Measurements from ENCODE around the gene LSAMP. TPM values are rescaled to one million over a fixed set of nuclear protein-coding genes. Genes with fewer than 3 reads are reported as not detected.

Gene LSAMP
- total and polyA plus RNA-seq, 4 experiments from 2014 or later, result not detected

- no peaks in the 10 kb centered on the region for H3K27me3 ChIP-seq (ENCODE audit: insufficient read depth, low read length)
- Mint-ChIP-seq H3K27ac (no peak overlapping the region), H3K27me3 (peaks cover 4 to 6% of the 10 kb centered on the region in 2 donors), H3K9me3 (peaks cover 0 to 15% (median 6%) of the 10 kb centered on the region in 8 donors), H3K4me1 (no peaks in the 10 kb centered on the region), H3K4me3 (no peak overlapping the region), H3K36me3 (no peaks in the 10 kb centered on the region)
- H3K4me3 ChIP-seq (ENCODE audit: low read length in 2 of 2), result no peak overlapping the region
- no peak for DNase-seq
- ChIA-PET CTCF (ENCODE audit: partially characterized antibody) (no interaction called here), POLR2A (ENCODE audit: partially characterized antibody) (no interaction called here)
- intact Hi-C loops (cut with micrococcal nuclease), result no loop called here
- H3K9me3 ChIP-seq (ENCODE audit: control insufficient read depth in 1 of 2, low read length in 2 of 2), result no peaks in the 10 kb centered on the region
- no peaks in the 10 kb centered on the region for H3K4me1 ChIP-seq (ENCODE audit: insufficient read depth, low read length)
- no peaks in the 10 kb centered on the region for H3K36me3 ChIP-seq (ENCODE audit: insufficient read depth, low read length)
- H3K27ac ChIP-seq (ENCODE audit: low read depth, low read length), result no peak overlapping the region
Measured at GRCh38 chr3:115927197-115927596, 518.1 kb downstream of the LSAMP start.

GRCh38 chr3:115922681-115923347 is 522.5 kb downstream of the LSAMP start:
- no peak for DNase-seq
- intact Hi-C loops (cut with micrococcal nuclease), result no loop called here
- POLR2A ChIA-PET (ENCODE audit: partially characterized antibody), result no interaction called here
- Histone ChIP-seq H3K36me3 (ENCODE audit: insufficient read depth, low read length) (no peaks in the 10 kb centered on the region), H3K27me3 (ENCODE audit: insufficient read depth, low read length) (no peaks in the 10 kb centered on the region), H3K9me3 (ENCODE audit: control insufficient read depth in 1 of 2, low read length in 2 of 2) (no peaks in the 10 kb centered on the region), H3K27ac (ENCODE audit: low read depth, low read length) (no peak overlapping the region), H3K4me3 (ENCODE audit: low read length in 2 of 2) (no peak overlapping the region), H3K4me1 (ENCODE audit: insufficient read depth, low read length) (no peaks in the 10 kb centered on the region)
- Mint-ChIP-seq H3K4me3 (no peak overlapping the region), H3K27ac (no peak overlapping the region), H3K4me1 (no peaks in the 10 kb centered on the region), H3K36me3 (no peaks in the 10 kb centered on the region), H3K27me3 (peaks cover 0 to 5% of the 10 kb centered on the region in 2 donors), H3K9me3 (peaks cover 2 to 19% (median 13%) of the 10 kb centered on the region in 8 donors)
- CTCF ChIA-PET (ENCODE audit: partially characterized antibody), result no interaction called here

DNA sequence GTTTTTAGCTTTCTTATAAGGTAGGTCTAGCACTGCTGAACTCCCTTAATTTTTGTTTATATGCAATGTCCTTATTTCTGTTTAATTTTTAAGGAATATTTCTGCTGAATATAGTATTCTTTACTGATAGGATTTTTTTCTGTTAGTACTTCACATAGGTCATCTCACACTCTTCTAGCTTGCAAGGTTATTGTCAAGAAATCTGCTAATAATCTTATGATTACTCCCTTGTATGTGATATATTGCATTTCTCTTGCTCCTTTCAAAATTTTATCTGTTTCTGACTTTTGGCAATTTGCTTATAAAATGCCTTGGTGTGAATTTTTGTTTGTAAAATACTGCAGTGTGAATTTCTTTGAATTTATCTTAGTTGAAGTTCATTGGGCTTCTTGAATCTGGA is 523.6 kb downstream of the LSAMP start:
- Mint-ChIP-seq H3K4me1 (no peaks in the 10 kb centered on the region), H3K9me3 (peaks cover 2 to 18% (median 13%) of the 10 kb centered on the region in 8 donors), H3K4me3 (no peak overlapping the region), H3K27ac (no peak overlapping the region), H3K27me3 (peaks cover 0 to 4% of the 10 kb centered on the region in 2 donors), H3K36me3 (no peaks in the 10 kb centered on the region)
- ChIA-PET CTCF (ENCODE audit: partially characterized antibody) (no interaction called here), POLR2A (ENCODE audit: partially characterized antibody) (no interaction called here)
- Histone ChIP-seq H3K9me3 (ENCODE audit: control insufficient read depth in 1 of 2, low read length in 2 of 2) (no peaks in the 10 kb centered on the region), H3K4me3 (ENCODE audit: low read length in 2 of 2) (no peak overlapping the region), H3K27me3 (ENCODE audit: insufficient read depth, low read length) (no peaks in the 10 kb centered on the region), H3K36me3 (ENCODE audit: insufficient read depth, low read length) (no peaks in the 10 kb centered on the region), H3K4me1 (ENCODE audit: insufficient read depth, low read length) (no peaks in the 10 kb centered on the region), H3K27ac (ENCODE audit: low read depth, low read length) (no peak overlapping the region)
- intact Hi-C loops (cut with micrococcal nuclease), result no loop called here
- DNase-seq, result no peak

GRCh38 chr3:115918900-115919299 is 526.4 kb downstream of the LSAMP start:
- Mint-ChIP-seq H3K27me3 (peaks cover 0 to 1% of the 10 kb centered on the region in 2 donors), H3K36me3 (no peaks in the 10 kb centered on the region), H3K4me1 (no peaks in the 10 kb centered on the region), H3K4me3 (no peak overlapping the region), H3K9me3 (peaks cover 0 to 20% (median 9%) of the 10 kb centered on the region in 8 donors), H3K27ac (no peak overlapping the region)
- POLR2A ChIA-PET (ENCODE audit: partially characterized antibody), result no interaction called here
- Histone ChIP-seq H3K4me3 (ENCODE audit: low read length in 2 of 2) (no peak overlapping the region), H3K27ac (ENCODE audit: low read depth, low read length) (no peak overlapping the region), H3K36me3 (ENCODE audit: insufficient read depth, low read length) (no peaks in the 10 kb centered on the region), H3K27me3 (ENCODE audit: insufficient read depth, low read length) (no peaks in the 10 kb centered on the region), H3K4me1 (ENCODE audit: insufficient read depth, low read length) (no peaks in the 10 kb centered on the region), H3K9me3 (ENCODE audit: control insufficient read depth in 1 of 2, low read length in 2 of 2) (no peaks in the 10 kb centered on the region)
- CTCF ChIA-PET (ENCODE audit: partially characterized antibody), result no interaction called here
- DNase-seq, result no peak
- intact Hi-C loops (cut with micrococcal nuclease), result no loop called here

DNA sequence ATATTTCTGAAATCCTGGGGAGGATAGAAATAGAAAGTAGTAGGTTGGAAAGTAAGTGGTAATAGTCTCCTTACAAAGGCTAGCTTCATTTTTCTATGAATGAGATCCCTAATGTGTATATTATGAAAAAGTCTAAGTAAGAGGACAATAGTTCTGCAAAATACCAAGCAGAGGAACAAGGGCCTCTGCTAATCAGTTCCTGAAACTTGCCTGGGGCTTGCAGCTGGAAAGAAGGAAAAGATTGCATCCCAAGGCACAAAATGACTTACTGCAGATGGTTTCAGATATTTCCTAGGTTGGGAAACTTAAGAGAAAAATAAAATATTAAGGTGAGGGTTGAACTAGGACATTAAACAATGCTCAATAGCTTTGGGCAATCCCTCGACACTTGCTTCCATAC is 528.4 kb downstream of the LSAMP start:
- Mint-ChIP-seq H3K27ac (no peak overlapping the region), H3K4me3 (no peak overlapping the region), H3K36me3 (no peaks in the 10 kb centered on the region), H3K9me3 (peaks cover 1 to 12% (median 3%) of the 10 kb centered on the region in 8 donors), H3K27me3 (peaks cover 1% of the 10 kb centered on the region in 2 donors), H3K4me1 (no peaks in the 10 kb centered on the region)
- Histone ChIP-seq H3K4me1 (ENCODE audit: insufficient read depth, low read length) (no peaks in the 10 kb centered on the region), H3K9me3 (ENCODE audit: control insufficient read depth in 1 of 2, low read length in 2 of 2) (no peaks in the 10 kb centered on the region), H3K4me3 (ENCODE audit: low read length in 2 of 2) (no peak overlapping the region), H3K36me3 (ENCODE audit: insufficient read depth, low read length) (no peaks in the 10 kb centered on the region), H3K27me3 (ENCODE audit: insufficient read depth, low read length) (no peaks in the 10 kb centered on the region), H3K27ac (ENCODE audit: low read depth, low read length) (no peak overlapping the region)
- ChIA-PET POLR2A (ENCODE audit: partially characterized antibody) (no interaction called here), CTCF (ENCODE audit: partially characterized antibody) (no interaction called here)
- DNase-seq, result no peak
- intact Hi-C loops (cut with micrococcal nuclease), result no loop called here

GRCh38 chr3:115915061-115915460 is 530.2 kb downstream of the LSAMP start:
- H3K36me3 Mint-ChIP-seq, result no peaks in the 10 kb centered on the region

DNA sequence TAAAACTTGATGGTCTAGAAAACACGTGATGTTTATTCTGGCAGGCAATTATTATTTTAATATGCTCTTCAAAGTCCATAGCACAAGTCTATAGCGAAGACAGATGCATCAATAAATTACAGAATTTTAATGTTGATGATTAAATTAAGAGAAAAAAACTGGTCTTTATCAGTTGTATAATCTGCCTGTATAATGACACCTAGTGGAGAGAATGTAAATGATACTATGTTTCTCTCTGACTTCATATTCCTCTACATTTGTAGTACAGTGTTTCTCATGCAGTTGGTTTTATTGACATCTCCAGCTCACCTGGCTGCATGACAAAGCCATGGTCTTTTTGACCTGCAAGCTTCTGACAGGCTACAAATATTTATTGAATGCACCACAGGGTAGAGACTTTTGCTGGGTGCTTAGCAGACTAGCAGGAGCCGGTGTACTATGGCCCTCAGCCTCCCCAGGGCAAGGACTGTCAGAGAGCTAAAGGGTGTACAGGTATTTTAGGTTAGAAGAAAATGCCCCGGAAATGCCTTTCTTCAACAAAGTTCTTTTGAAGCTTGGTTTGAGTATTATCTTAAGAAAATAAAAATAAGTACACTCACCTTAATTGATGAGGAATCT is 532.1 kb downstream of the LSAMP start:
- H3K36me3 Mint-ChIP-seq, result no peaks in the 10 kb centered on the region
- no peaks in the 10 kb centered on the region for H3K4me1 Mint-ChIP-seq

More at GRCh38 chr3:115915061-115915460, 530.2 kb downstream of the LSAMP start:
- POLR2A ChIA-PET (ENCODE audit: partially characterized antibody), result no interaction called here
- Mint-ChIP-seq H3K27ac (no peak overlapping the region), H3K4me3 (no peak overlapping the region), H3K4me1 (no peaks in the 10 kb centered on the region), H3K9me3 (peaks cover 0 to 6% (median 0%) of the 10 kb centered on the region in 8 donors), H3K27me3 (peaks cover 0 to 1% of the 10 kb centered on the region in 2 donors)
- H3K36me3 ChIP-seq (ENCODE audit: insufficient read depth, low read length), result no peaks in the 10 kb centered on the region
- H3K27me3 ChIP-seq (ENCODE audit: insufficient read depth, low read length), result no peaks in the 10 kb centered on the region
- H3K4me3 ChIP-seq (ENCODE audit: low read length in 2 of 2), result no peak overlapping the region
- H3K9me3 ChIP-seq (ENCODE audit: control insufficient read depth in 1 of 2, low read length in 2 of 2), result no peaks in the 10 kb centered on the region
- no peaks in the 10 kb centered on the region for H3K4me1 ChIP-seq (ENCODE audit: insufficient read depth, low read length)
- CTCF ChIA-PET (ENCODE audit: partially characterized antibody), result no interaction called here
- intact Hi-C loops (cut with micrococcal nuclease), result no loop called here
- no peak for DNase-seq
- no peak overlapping the region for H3K27ac ChIP-seq (ENCODE audit: low read depth, low read length)

More for the DNA sequence above, 532.1 kb downstream of the LSAMP start:
- no peak for DNase-seq
- no peaks in the 10 kb centered on the region for H3K36me3 ChIP-seq (ENCODE audit: insufficient read depth, low read length)
- ChIA-PET CTCF (ENCODE audit: partially characterized antibody) (no interaction called here), POLR2A (ENCODE audit: partially characterized antibody) (no interaction called here)
- peaks cover 0 to 1% of the 10 kb centered on the region in 2 donors for H3K27me3 Mint-ChIP-seq
- no peak overlapping the region for H3K4me3 ChIP-seq (ENCODE audit: low read length in 2 of 2)
- no peaks in the 10 kb centered on the region for H3K27me3 ChIP-seq (ENCODE audit: insufficient read depth, low read length)
- no peak overlapping the region for H3K27ac ChIP-seq (ENCODE audit: low read depth, low read length)
- peaks cover 0 to 6% (median 0%) of the 10 kb centered on the region in 8 donors for H3K9me3 Mint-ChIP-seq
- no peaks in the 10 kb centered on the region for H3K9me3 ChIP-seq (ENCODE audit: control insufficient read depth in 1 of 2, low read length in 2 of 2)
- intact Hi-C loops (cut with micrococcal nuclease), result no loop called here
- H3K27ac Mint-ChIP-seq, result no peak overlapping the region
- H3K4me1 ChIP-seq (ENCODE audit: insufficient read depth, low read length), result no peaks in the 10 kb centered on the region
- H3K4me3 Mint-ChIP-seq, result no peak overlapping the region

All from CD4-positive, alpha-beta memory T cell (primary cell).